Loucy (cell line): ENCODE measurements around the gene ZNF865.

ENCODE experiments used
- H2AFZ ChIP-seq: fragments of 200-600 bp; sonication (generic); 2 replicates; pipeline ENCODE4 v1.6.0; 2016; ENCODE audit warnings: antibody characterized with exemption, mild to moderate bottlenecking, low read length, moderate library complexity
- H3F3A ChIP-seq: fragments of 200-600 bp; 2 replicates; pipeline ENCODE4 v1.6.0; 2016; ENCODE audit warnings: antibody characterized with exemption, low read depth, mild to moderate bottlenecking
- H3K27me3 ChIP-seq: fragments of 200-600 bp; sonication (generic); 2 replicates; pipeline ENCODE4 v1.6.1; 2014; ENCODE audit warnings: low read length, mild to moderate bottlenecking; ENCODE audit not compliant: insufficient read depth, poor library complexity, severe bottlenecking
- H3K36me3 ChIP-seq: fragments of 200-600 bp; sonication (generic); 2 replicates; pipeline ENCODE4 v1.6.1; 2016; ENCODE audit warnings: low read length; ENCODE audit not compliant: insufficient read depth
- H3K4me1 ChIP-seq: fragments of 200-600 bp; sonication (generic); 2 replicates; pipeline ENCODE4 v1.5.1; 2014; ENCODE audit warnings: low read length, mild to moderate bottlenecking; ENCODE audit not compliant: insufficient read depth, poor library complexity, severe bottlenecking
- H3K4me2 ChIP-seq: fragments of 200-600 bp; sonication (generic); 2 replicates; pipeline ENCODE4 v1.6.0; 2014; ENCODE audit warnings: antibody characterized with exemption, low read length, low read depth, mild to moderate bottlenecking; ENCODE audit not compliant: poor library complexity, severe bottlenecking
- H3K4me3 ChIP-seq: fragments of 200-600 bp; sonication (generic); 2 replicates; pipeline ENCODE4 v1.5.1; 2014; ENCODE audit warnings: low read length, mild to moderate bottlenecking, mixed read lengths; ENCODE audit not compliant: poor library complexity, severe bottlenecking
- H3K79me2 ChIP-seq: fragments of 200-600 bp; sonication (generic); 2 replicates; pipeline ENCODE4 v1.6.1; 2014; ENCODE audit warnings: low read length; ENCODE audit not compliant: insufficient read depth
- H3K9ac ChIP-seq: fragments of 200-600 bp; sonication (generic); 2 replicates; pipeline ENCODE4 v1.6.0; 2014; ENCODE audit warnings: mild to moderate bottlenecking, low read depth, low read length, moderate library complexity; ENCODE audit not compliant: poor library complexity, severe bottlenecking
- H3K9me2 ChIP-seq: fragments of 200-600 bp; sonication (generic); replicated peaks from 2 replicates; pipeline ENCODE4 v1.6.1; 2016; ENCODE audit warnings: low read depth, low read length, mixed read lengths
- H3K9me3 ChIP-seq: fragments of 200-600 bp; sonication (generic); 2 replicates; pipeline ENCODE4 v1.6.1; 2014; ENCODE audit warnings: mild to moderate bottlenecking, antibody characterized with exemption, low read length, low read depth; ENCODE audit not compliant: insufficient read depth
- H4K20me1 ChIP-seq: fragments of 200-600 bp; sonication (generic); 2 replicates; pipeline ENCODE4 v1.6.0; 2014; ENCODE audit warnings: antibody characterized with exemption, low read length, mild to moderate bottlenecking; ENCODE audit not compliant: insufficient read depth, poor library complexity, severe bottlenecking
- CTCF ChIP-seq: fragments of 200-600 bp; sonication (generic); conservative IDR thresholded peaks from 2 replicates; pipeline ENCODE4 v1.5.1; 2014; ENCODE audit warnings: mild to moderate bottlenecking, antibody characterized with exemption, low read length
- EZH2phosphoT487 ChIP-seq: fragments of 200-600 bp; IDR thresholded peaks from 2 replicates; pipeline ENCODE4 v1.6.1; 2018; ENCODE audit warnings: antibody characterized with exemption, mild to moderate bottlenecking, moderate library complexity, borderline replicate concordance

ZNF865 gene

GRCh38 chr19:55623561-55623960, 18.1 kb downstream of the ZNF865 start:
- H3K79me2 ChIP-seq: 0 out of 2 replicates have a peak, but pooled peaks cover 7% of the 10 kb centered on the region
- H3K9me2 ChIP-seq: no peaks in the 10 kb centered on the region
- H3K36me3 ChIP-seq: no peaks in the 10 kb centered on the region
- peaks cover 6% of the 10 kb centered on the region for H4K20me1 ChIP-seq
- peak overlapping the region; percentile 76 for H3K4me3 ChIP-seq
- no peak overlapping the region for H3K9ac ChIP-seq
- peak overlapping the region; percentile 66 for H3K4me2 ChIP-seq
- no peaks in the 10 kb centered on the region for H3K9me3 ChIP-seq
- no peaks in the 10 kb centered on the region for H3F3A ChIP-seq
- TF ChIP-seq CTCF (no peak), EZH2phosphoT487 (no peak)
- H3K27me3 ChIP-seq: no peaks in the 10 kb centered on the region
- peaks cover 16% of the 10 kb centered on the region for H3K4me1 ChIP-seq
- no peak overlapping the region for H2AFZ ChIP-seq

GRCh38 chr19:55624109-55625003, 18.9 kb downstream of the ZNF865 start, which contains the start of gene ZNF784:
Gene ZNF784 (minus strand): TSS chr19:55624566. CDS start chr19:55624561, 5 bp downstream.
- Histone ChIP-seq H3K79me2 (0 out of 2 replicates have a peak, but pooled peaks cover 7% of the 10 kb centered on the region), H3K4me1 (peaks cover 16% of the 10 kb centered on the region), H2AFZ (peak within 1 kb of the TSS; percentile 79), H3K4me3 (peak within 1 kb of the TSS; percentile 76), H3K9me3 (no peaks in the 10 kb centered on the region), H3K27me3 (no peaks in the 10 kb centered on the region), H3K9ac (peak within 1 kb of the TSS; percentile 69), H3K36me3 (no peaks in the 10 kb centered on the region), H4K20me1 (peaks cover 6% of the 10 kb centered on the region), H3K4me2 (peak within 1 kb of the TSS; percentile 80), H3K9me2 (no peaks in the 10 kb centered on the region), H3F3A (no peaks in the 10 kb centered on the region)
- TF ChIP-seq CTCF: no peak
- TF ChIP-seq EZH2phosphoT487: no peak

GRCh38 chr19:55625004-55625326, 19.5 kb downstream of the ZNF865 start:
- H4K20me1 ChIP-seq: peaks cover 6% of the 10 kb centered on the region
- peak overlapping the region; percentile 69 for H3K9ac ChIP-seq
- no peaks in the 10 kb centered on the region for H3K9me2 ChIP-seq
- H3K79me2 ChIP-seq: 0 out of 2 replicates have a peak, but pooled peaks cover 7% of the 10 kb centered on the region
- peak overlapping the region; percentile 76 for H3K4me3 ChIP-seq
- H3K27me3 ChIP-seq: no peaks in the 10 kb centered on the region
- peak overlapping the region; percentile 80 for H3K4me2 ChIP-seq
- H3K9me3 ChIP-seq: no peaks in the 10 kb centered on the region
- H3F3A ChIP-seq: no peaks in the 10 kb centered on the region
- TF ChIP-seq CTCF: no peak
- no peak for TF ChIP-seq EZH2phosphoT487
- H3K4me1 ChIP-seq: peaks cover 16% of the 10 kb centered on the region
- peak overlapping the region; percentile 79 for H2AFZ ChIP-seq
- no peaks in the 10 kb centered on the region for H3K36me3 ChIP-seq
